ENCODE measurements around the gene ST6GALNAC2.
"Not testable (repeated sequence)": the region's sequence is repeated elsewhere in the genome, so short reads cannot be mapped to it uniquely, and the experiment has no call there.

Gene ST6GALNAC2

DNA sequence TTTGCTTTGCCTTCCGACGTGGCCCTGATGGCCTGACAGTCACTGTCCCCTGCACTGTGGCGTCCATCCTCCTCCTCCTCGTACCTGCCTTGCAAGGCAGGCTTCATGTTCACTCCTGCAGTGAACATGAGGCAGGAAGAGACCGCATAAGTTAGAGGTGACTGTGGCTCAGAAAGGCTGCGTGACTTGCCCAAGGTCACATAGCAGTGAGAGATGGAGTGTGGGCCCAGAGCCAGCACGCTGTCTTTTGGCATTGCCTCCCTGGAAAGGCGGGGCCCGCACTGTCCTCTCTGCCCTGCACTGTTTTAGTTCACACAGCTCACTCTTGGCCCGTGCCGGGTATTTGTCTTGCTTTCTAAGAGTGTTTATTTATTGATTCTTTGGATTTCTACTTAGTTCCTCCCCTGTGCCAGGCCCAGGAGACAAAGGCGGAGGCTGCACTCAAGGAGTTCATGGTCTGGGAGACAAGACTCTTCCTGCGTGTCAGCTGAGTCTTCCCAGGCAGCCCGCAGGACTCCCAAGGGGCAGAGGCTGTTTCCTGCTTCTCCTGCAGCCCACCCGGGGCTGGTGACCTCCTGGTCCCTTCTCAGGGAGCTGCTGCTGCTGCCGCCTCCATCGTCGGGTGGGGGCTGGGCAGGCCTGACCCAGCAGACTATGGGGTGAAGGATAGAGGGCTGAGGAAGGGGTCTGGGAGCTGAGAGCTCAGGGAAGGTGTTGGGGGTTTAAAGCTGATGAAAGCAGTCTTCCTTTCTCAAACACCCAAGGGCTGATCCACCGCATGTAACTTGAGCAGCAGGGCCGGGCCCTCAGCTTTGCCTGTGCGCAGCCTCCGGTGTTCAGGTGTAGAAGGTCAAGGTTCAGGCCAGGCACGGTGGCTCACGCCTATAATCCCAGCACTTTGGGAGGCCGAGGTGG lies 60.8 kb downstream of the ST6GALNAC2 start:
- TF ChIP-seq EZH2phosphoT487 (IDR thresholded peaks at IDR 0.05; ENCODE audit: borderline replicate concordance, low read length) = no peak
- TF ChIP-seq, protein P1, sequence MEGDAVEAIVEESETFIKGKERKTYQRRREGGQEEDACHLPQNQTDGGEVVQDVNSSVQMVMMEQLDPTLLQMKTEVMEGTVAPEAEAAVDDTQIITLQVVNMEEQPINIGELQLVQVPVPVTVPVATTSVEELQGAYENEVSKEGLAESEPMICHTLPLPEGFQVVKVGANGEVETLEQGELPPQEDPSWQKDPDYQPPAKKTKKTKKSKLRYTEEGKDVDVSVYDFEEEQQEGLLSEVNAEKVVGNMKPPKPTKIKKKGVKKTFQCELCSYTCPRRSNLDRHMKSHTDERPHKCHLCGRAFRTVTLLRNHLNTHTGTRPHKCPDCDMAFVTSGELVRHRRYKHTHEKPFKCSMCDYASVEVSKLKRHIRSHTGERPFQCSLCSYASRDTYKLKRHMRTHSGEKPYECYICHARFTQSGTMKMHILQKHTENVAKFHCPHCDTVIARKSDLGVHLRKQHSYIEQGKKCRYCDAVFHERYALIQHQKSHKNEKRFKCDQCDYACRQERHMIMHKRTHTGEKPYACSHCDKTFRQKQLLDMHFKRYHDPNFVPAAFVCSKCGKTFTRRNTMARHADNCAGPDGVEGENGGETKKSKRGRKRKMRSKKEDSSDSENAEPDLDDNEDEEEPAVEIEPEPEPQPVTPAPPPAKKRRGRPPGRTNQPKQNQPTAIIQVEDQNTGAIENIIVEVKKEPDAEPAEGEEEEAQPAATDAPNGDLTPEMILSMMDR (IDR thresholded peaks at IDR 0.05; ENCODE audit: low read depth, low read length, poor library complexity, severe bottlenecking) = no peak
- Histone ChIP-seq H3K9me3 (ENCODE audit: control insufficient read depth, insufficient read depth, low read length) (no peaks in the 10 kb centered on the region), H3K4me2 (ENCODE audit: low read length) (no peak overlapping the region), H3K4me3 (ENCODE audit: low read length) (no peak overlapping the region), H4K20me1 (ENCODE audit: control insufficient read depth, insufficient read depth, low read depth, low read length) (no peaks in the 10 kb centered on the region), H3K9me2 (replicated peaks; ENCODE audit: control insufficient read depth, low read length) (no peaks in the 10 kb centered on the region), H3K27me3 (ENCODE audit: control insufficient read depth, low read length) (peaks cover 6% of the 10 kb centered on the region; the same call in 1 of the 2 replicates), H3K27ac (ENCODE audit: low read depth, low read length) (no peak overlapping the region), H3F3A (ENCODE audit: control insufficient read depth, insufficient read depth) (no peaks in the 10 kb centered on the region; the same call in 1 of the 2 replicates), H3K4me1 (ENCODE audit: control insufficient read depth, low read length) (peaks cover 41% of the 10 kb centered on the region), H3K79me2 (ENCODE audit: control insufficient read depth, low read length) (no peaks in the 10 kb centered on the region), H3K36me3 (ENCODE audit: control insufficient read depth, low read length) (no peaks in the 10 kb centered on the region)

DNA sequence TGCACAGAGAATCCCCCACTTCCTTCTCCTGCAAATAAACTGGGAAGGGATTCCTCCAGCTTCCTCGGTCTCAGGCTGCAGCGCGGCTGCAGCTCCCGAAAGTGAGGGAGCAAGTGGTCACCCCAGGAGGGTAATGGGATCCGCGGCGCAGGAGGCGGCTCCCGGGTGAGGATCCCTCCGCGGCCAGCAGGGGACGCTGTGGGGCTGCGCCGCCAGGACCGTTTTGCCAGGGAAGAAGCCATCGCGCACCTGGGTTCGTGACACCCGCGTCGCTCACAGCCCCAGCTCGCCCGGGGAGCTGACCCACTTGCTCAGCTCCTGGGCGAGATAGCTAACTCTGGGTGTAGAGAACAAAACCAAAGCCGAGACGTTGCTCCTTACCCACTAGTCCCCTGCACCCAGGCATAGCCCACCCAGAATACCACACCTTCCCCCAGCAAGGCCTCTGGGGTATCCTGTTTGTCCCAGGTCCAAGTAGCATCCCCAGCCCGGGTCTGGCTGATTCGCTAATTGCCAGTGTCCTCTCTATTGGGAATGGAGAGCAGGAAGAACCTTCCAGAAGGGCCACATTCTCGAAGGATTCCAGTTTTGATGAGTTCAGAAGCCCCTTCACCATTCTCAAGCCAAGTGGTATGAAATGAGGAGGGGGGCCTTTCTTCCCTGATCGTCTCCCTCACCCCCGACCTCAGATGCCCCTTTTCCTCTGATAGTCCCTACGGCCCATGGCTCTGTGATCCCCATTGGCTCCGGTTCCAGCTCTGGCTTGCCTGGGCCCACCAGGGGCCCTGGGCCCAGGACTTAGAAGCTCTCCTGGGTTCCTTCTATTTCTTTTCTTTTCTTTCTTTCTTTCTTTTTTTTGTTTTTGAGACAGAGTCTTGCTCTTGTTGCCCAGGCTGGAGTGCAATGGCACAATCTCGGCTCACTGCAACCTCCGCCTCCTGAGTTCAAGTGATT lies 62.3 kb downstream of the ST6GALNAC2 start:
- H3K79me2 ChIP-seq (ENCODE audit: control insufficient read depth, low read length) = no peaks in the 10 kb centered on the region
- no peaks in the 10 kb centered on the region; the same call in 1 of the 2 replicates for H3F3A ChIP-seq (ENCODE audit: control insufficient read depth, insufficient read depth)
- H3K9me3 ChIP-seq (ENCODE audit: control insufficient read depth, insufficient read depth, low read length) = no peaks in the 10 kb centered on the region
- no peak overlapping the region for H3K27ac ChIP-seq (ENCODE audit: low read depth, low read length)
- H4K20me1 ChIP-seq (ENCODE audit: control insufficient read depth, insufficient read depth, low read depth, low read length) = no peaks in the 10 kb centered on the region
- H3K27me3 ChIP-seq (ENCODE audit: control insufficient read depth, low read length) = peaks cover 15% of the 10 kb centered on the region; the same call in 1 of the 2 replicates
- no peaks in the 10 kb centered on the region for H3K36me3 ChIP-seq (ENCODE audit: control insufficient read depth, low read length)
- TF ChIP-seq, protein P1 (IDR thresholded peaks at IDR 0.05; ENCODE audit: low read depth, low read length, poor library complexity, severe bottlenecking) = peak; percentile 99
- TF ChIP-seq EZH2phosphoT487 (IDR thresholded peaks at IDR 0.05; ENCODE audit: borderline replicate concordance, low read length) = no peak
- no peaks in the 10 kb centered on the region for H3K9me2 ChIP-seq (replicated peaks; ENCODE audit: control insufficient read depth, low read length)
- no peak overlapping the region for H3K4me3 ChIP-seq (ENCODE audit: low read length)
- H3K4me1 ChIP-seq (ENCODE audit: control insufficient read depth, low read length) = peaks cover 26% of the 10 kb centered on the region
- H3K4me2 ChIP-seq (ENCODE audit: low read length) = peak overlapping the region; percentile 48

DNA sequence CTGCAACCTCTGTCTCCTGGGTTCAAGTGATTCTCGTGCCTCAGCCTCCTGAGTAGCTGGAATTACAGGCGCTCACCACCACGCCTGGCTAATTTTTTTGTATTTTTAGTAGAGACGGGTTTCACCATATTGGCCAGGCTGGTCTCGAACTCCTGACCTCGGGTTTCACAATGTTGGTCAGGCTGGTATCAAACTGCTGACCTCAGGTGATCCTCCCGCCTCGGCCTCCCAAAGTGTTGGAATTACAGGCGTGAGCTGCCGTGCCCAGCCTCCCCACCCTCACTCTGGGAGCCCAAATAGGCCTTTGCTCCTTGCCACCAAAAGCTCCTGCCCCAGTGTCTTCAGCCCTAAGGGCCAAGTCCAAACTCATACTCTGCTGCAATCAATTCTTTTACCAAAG lies 64.0 kb downstream of the ST6GALNAC2 start:
- not testable (repeated sequence) for H4K20me1 ChIP-seq (ENCODE audit: control insufficient read depth, insufficient read depth, low read depth, low read length); H3K9me2 ChIP-seq (replicated peaks; ENCODE audit: control insufficient read depth, low read length); H3K27ac ChIP-seq (ENCODE audit: low read depth, low read length); H3K36me3 ChIP-seq (ENCODE audit: control insufficient read depth, low read length); H3K9me3 ChIP-seq (ENCODE audit: control insufficient read depth, insufficient read depth, low read length); H3F3A ChIP-seq (ENCODE audit: control insufficient read depth, insufficient read depth); H3K4me2 ChIP-seq (ENCODE audit: low read length); H3K4me3 ChIP-seq (ENCODE audit: low read length); H3K79me2 ChIP-seq (ENCODE audit: control insufficient read depth, low read length)
- Histone ChIP-seq H3K4me1 (ENCODE audit: control insufficient read depth, low read length) (peaks cover 12% of the 10 kb centered on the region), H3K27me3 (ENCODE audit: control insufficient read depth, low read length) (peaks cover 20% of the 10 kb centered on the region; the same call in 1 of the 2 replicates)
